ENCODE data around the gene SNRNP48. TPM values are rescaled to one million over a fixed set of nuclear protein-coding genes. Genes with fewer than 3 reads are reported as not detected.

SNRNP48 gene
- total and polyA plus RNA-seq, 8 donors, result 7.6 to 29.1 (median 26.8) TPM

GRCh38 chr6:7545316-7546019 is 44.5 kb upstream of the SNRNP48 start:
- peak in 1 of 4 donors; percentile 7 for DNase-seq
- Histone ChIP-seq H3K9me3 (no peaks in the 10 kb centered on the region), H3K4me1 (peaks cover 13 to 26% of the 10 kb centered on the region in 2 donors), H3K4me3 (no peak overlapping the region), H3K36me3 (no peaks in the 10 kb centered on the region), H3K27me3 (peaks cover 45 to 83% of the 10 kb centered on the region in 2 donors), H3K27ac (no peak overlapping the region)
- TF ChIP-seq, protein P1, sequence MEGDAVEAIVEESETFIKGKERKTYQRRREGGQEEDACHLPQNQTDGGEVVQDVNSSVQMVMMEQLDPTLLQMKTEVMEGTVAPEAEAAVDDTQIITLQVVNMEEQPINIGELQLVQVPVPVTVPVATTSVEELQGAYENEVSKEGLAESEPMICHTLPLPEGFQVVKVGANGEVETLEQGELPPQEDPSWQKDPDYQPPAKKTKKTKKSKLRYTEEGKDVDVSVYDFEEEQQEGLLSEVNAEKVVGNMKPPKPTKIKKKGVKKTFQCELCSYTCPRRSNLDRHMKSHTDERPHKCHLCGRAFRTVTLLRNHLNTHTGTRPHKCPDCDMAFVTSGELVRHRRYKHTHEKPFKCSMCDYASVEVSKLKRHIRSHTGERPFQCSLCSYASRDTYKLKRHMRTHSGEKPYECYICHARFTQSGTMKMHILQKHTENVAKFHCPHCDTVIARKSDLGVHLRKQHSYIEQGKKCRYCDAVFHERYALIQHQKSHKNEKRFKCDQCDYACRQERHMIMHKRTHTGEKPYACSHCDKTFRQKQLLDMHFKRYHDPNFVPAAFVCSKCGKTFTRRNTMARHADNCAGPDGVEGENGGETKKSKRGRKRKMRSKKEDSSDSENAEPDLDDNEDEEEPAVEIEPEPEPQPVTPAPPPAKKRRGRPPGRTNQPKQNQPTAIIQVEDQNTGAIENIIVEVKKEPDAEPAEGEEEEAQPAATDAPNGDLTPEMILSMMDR (IDR thresholded peaks at IDR 0.05), result no peak
- intact Hi-C loops (cut with DNase I), result no loop called here
- ATAC-seq, result no peak

- no peak for DNase-seq
- ATAC-seq, result no peak
Measured at GRCh38 chr6:7546020-7546369, 44.0 kb upstream of the SNRNP48 start.

DNA sequence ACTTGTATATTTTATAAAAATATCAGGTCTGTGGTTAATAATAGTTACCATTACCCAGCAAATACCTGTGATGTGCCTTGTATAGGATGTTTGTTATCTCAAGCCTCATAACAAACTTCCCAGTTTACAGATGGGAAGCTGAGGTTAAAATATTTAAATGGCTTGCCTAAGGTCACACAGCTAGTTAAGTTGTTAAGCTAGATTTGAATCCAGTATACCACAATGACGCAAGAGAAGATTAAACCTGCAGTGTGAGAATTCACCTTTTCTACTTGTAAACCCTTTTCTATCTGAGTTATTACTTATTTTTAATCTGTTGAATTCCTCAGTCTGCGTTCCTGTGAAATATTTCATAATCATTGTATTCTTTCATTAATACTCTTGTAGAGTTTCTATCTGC is 43.6 kb upstream of the SNRNP48 start:
- TF ChIP-seq, protein P1 (IDR thresholded peaks at IDR 0.05), result no peak
- ATAC-seq, result no peak
- Histone ChIP-seq H3K4me1 (peaks cover 13 to 20% of the 10 kb centered on the region in 2 donors), H3K27me3 (peaks cover 43 to 74% of the 10 kb centered on the region in 2 donors), H3K9me3 (no peaks in the 10 kb centered on the region), H3K36me3 (no peaks in the 10 kb centered on the region), H3K27ac (no peak overlapping the region), H3K4me3 (no peak overlapping the region)
- no peak for DNase-seq
- intact Hi-C loops (cut with DNase I), result no loop called here

More at GRCh38 chr6:7546020-7546369, 44.0 kb upstream of the SNRNP48 start:
- intact Hi-C loops (cut with DNase I), result no loop called here
- Histone ChIP-seq H3K27me3 (peaks cover 43 to 78% of the 10 kb centered on the region in 2 donors), H3K36me3 (no peaks in the 10 kb centered on the region), H3K4me3 (no peak overlapping the region), H3K4me1 (peaks cover 13 to 24% of the 10 kb centered on the region in 2 donors), H3K9me3 (no peaks in the 10 kb centered on the region), H3K27ac (no peak overlapping the region)
- TF ChIP-seq, protein P1 (IDR thresholded peaks at IDR 0.05), result no peak

- intact Hi-C loops (cut with DNase I), result no loop called here
- H3K4me3 ChIP-seq, result no peak overlapping the region
- H3K4me1 ChIP-seq, result peaks cover 9 to 15% of the 10 kb centered on the region in 2 donors
- peaks cover 39 to 69% of the 10 kb centered on the region in 2 donors for H3K27me3 ChIP-seq
- no peaks in the 10 kb centered on the region for H3K36me3 ChIP-seq
- H3K27ac ChIP-seq, result no peak overlapping the region
- H3K9me3 ChIP-seq, result no peaks in the 10 kb centered on the region
- DNase-seq (peak in 1 of 4 donors; percentile 26), ATAC-seq (no peak)
- TF ChIP-seq, protein P1 (IDR thresholded peaks at IDR 0.05), result no peak
Measured at GRCh38 chr6:7546896-7547295, 43.1 kb upstream of the SNRNP48 start.

DNA sequence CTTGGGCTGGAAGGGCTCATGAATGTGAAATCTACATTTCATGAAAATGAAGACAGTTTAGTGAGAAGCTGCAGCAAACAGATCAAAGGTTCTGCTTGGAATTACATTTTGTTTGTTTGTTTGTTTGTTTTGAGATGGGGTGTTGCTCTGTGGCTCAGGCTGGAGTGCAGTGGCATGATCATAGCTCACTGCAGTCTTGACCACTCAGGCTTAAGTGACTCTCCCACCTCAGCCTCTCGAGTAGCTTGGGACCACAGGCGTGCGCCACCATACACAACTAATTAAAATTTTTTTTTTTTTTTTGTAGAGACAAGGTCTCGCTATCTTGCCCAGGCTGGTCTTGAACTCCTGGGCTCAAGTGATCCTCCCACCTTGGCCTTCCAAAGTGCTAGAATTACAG is 42.7 kb upstream of the SNRNP48 start:
- Histone ChIP-seq H3K27me3 (peaks cover 35 to 65% of the 10 kb centered on the region in 2 donors), H3K4me1 (peaks cover 6 to 11% of the 10 kb centered on the region in 2 donors), H3K36me3 (no peaks in the 10 kb centered on the region), H3K27ac (no peak overlapping the region), H3K4me3 (no peak overlapping the region), H3K9me3 (no peaks in the 10 kb centered on the region)
- intact Hi-C loops (cut with DNase I), result no loop called here
- DNase-seq (no peak), ATAC-seq (no peak)
- TF ChIP-seq, protein P1 (IDR thresholded peaks at IDR 0.05), result no peak

All from left lung (tissue), 10 donors.